Stimulated activated CD8-positive, alpha-beta memory T cell treated with anti-CD3 and anti-CD28 coated beads, Interleukin-2, amount 100 ng/mL, for 48 hours (primary cell): ENCODE measurements around the gene FBRSL1.

Source experiments
- DNase-seq, 2 donors: peaks; one replicate each; pipeline ENCODE4 v3.0.0-alpha.2; 2020; ENCODE audit warnings: low read depth in 2 of 2

The FBRSL1 gene

GRCh38 chr12:132496710-132497109 is 6.8 kb downstream of the FBRSL1 start:
- no peak for DNase-seq

- no peak for DNase-seq
These were observed 7.8 kb downstream of the FBRSL1 start for GRCh38 chr12:132497514-132498405.

GRCh38 chr12:132498931-132499330 is 9.0 kb downstream of the FBRSL1 start:
- no peak for DNase-seq

- no peak for DNase-seq
These were observed 10.3 kb downstream of the FBRSL1 start for GRCh38 chr12:132500142-132500855.

GRCh38 chr12:132500856-132501180 is 10.9 kb downstream of the FBRSL1 start:
- no peak for DNase-seq

GRCh38 chr12:132501204-132501940 is 11.4 kb downstream of the FBRSL1 start:
- no peak for DNase-seq

- no peak for DNase-seq
These were observed 12.4 kb downstream of the FBRSL1 start for GRCh38 chr12:132502149-132502881.

- no peak for DNase-seq
These were observed 12.9 kb downstream of the FBRSL1 start for GRCh38 chr12:132502882-132503193.

- no peak for DNase-seq
These were observed 13.8 kb downstream of the FBRSL1 start for GRCh38 chr12:132503618-132504204.

- DNase-seq = no peak
These were observed 15.3 kb downstream of the FBRSL1 start for GRCh38 chr12:132505105-132505851.

- DNase-seq = no peak
These were observed 15.9 kb downstream of the FBRSL1 start for GRCh38 chr12:132505852-132506219.

- peak; percentile 48 to 53 for DNase-seq
These were observed 16.6 kb downstream of the FBRSL1 start for GRCh38 chr12:132506328-132507160.

GRCh38 chr12:132507161-132507538 is 17.2 kb downstream of the FBRSL1 start:
- DNase-seq = no peak

GRCh38 chr12:132507656-132508490 is 17.9 kb downstream of the FBRSL1 start:
- no peak for DNase-seq

- no peak for DNase-seq
These were observed 18.5 kb downstream of the FBRSL1 start for GRCh38 chr12:132508491-132508740.

GRCh38 chr12:132508860-132509732 is 19.1 kb downstream of the FBRSL1 start:
- DNase-seq = no peak

- no peak for DNase-seq
These were observed 20.3 kb downstream of the FBRSL1 start for GRCh38 chr12:132510111-132510724.
